ENCODE measurements around the gene ZNF205. TPM values are rescaled to one million over a fixed set of nuclear protein-coding genes. Genes with fewer than 3 reads are reported as not detected.

The ZNF205 gene
- total and polyA plus RNA-seq, 9 of the 15 experiments (the other 6 are each of a cell fraction or from before 2014, with no cell fraction given), result 2.4 to 11.8 (median 5.1) TPM; not detected in 2

GRCh38 chr16:3123986-3124886 is 11.8 kb downstream of the ZNF205 start (continued):
- no peak for TF ChIP-seq ZNF398 (CRISPR knock-in tag; IDR thresholded peaks at IDR 0.05)
- TF ChIP-seq MCM7 (IDR thresholded peaks at IDR 0.05), result no peak
- no peak for TF ChIP-seq PTRF (tag; IDR thresholded peaks at IDR 0.05)
- TF ChIP-seq PREB (CRISPR knock-in tag; IDR thresholded peaks at IDR 0.05), result no peak
- no peak for TF ChIP-seq CCAR2 (IDR thresholded peaks at IDR 0.05; ENCODE audit: low read depth, low read length)
- peak; percentile 66 for TF ChIP-seq TBP (optimal IDR thresholded peaks at IDR 0.05; ENCODE audit: low read depth, low read length)
- TF ChIP-seq BHLHE40 (IDR thresholded peaks at IDR 0.05; ENCODE audit: low read length), result no peak
- TF ChIP-seq MAFF (IDR thresholded peaks at IDR 0.05; ENCODE audit: low read length), result no peak
- TF ChIP-seq NKRF (IDR thresholded peaks at IDR 0.05; ENCODE audit: borderline replicate concordance), result peak; percentile 94
- TF ChIP-seq HDAC3 (IDR thresholded peaks at IDR 0.05; ENCODE audit: borderline replicate concordance, partially characterized antibody), result no peak
- no peak for TF ChIP-seq HDAC6 (IDR thresholded peaks at IDR 0.05; ENCODE audit: low read depth, low read length)
- TF ChIP-seq ZNF184 (CRISPR knock-in tag; IDR thresholded peaks at IDR 0.05), result no peak
- TF ChIP-seq ZSCAN29 (IDR thresholded peaks at IDR 0.05), result no peak
- TF ChIP-seq SLC30A9 (CRISPR knock-in tag; IDR thresholded peaks at IDR 0.05), result no peak
- TF ChIP-seq MAX (CRISPR knock-in tag; IDR thresholded peaks at IDR 0.05), result peak; percentile 82
- TF ChIP-seq HLTF (IDR thresholded peaks at IDR 0.05), result no peak
- TF ChIP-seq EP300 (IDR thresholded peaks at IDR 0.05; ENCODE audit: low read length), result no peak
- TF ChIP-seq FOXK1 (CRISPR knock-in tag; IDR thresholded peaks at IDR 0.05; ENCODE audit: borderline replicate concordance), result peak; percentile 92; the same call in 1 of the 2 replicates
- peak; percentile 44; the same call in 1 of the 2 replicates for TF ChIP-seq CREB1 (IDR thresholded peaks at IDR 0.05)
- TF ChIP-seq CREB1 (CRISPR knock-in tag; IDR thresholded peaks at IDR 0.05), result no peak
- TF ChIP-seq JUND (IDR thresholded peaks at IDR 0.05; ENCODE audit: borderline replicate concordance, low read depth, low read length), result no peak
- no peak for TF ChIP-seq JUND (tag; IDR thresholded peaks at IDR 0.05; ENCODE audit: borderline replicate concordance, low read depth, low read length)
- TF ChIP-seq HDAC8 (tag; IDR thresholded peaks at IDR 0.05), result no peak
- TF ChIP-seq ZNF347 (CRISPR knock-in tag; IDR thresholded peaks at IDR 0.05; ENCODE audit: low read depth), result no peak
- TF ChIP-seq NFYB (IDR thresholded peaks at IDR 0.05; ENCODE audit: extremely low read depth, insufficient read length), result peak; percentile 33
